OCI-LY3 (cell line): ENCODE results near the gene FAM185A.
A peak's percentile ranks its signal among the peaks of the same experiment; 100 is the strongest.
"Not testable (repeated sequence)": the region's sequence is repeated elsewhere in the genome, so short reads cannot be mapped to it uniquely, and the experiment has no call there.

Source experiments
- CTCF ChIP-seq: fragments of 200-600, 300-600 bp; sonication (generic); IDR thresholded peaks from 2 replicates; pipeline ENCODE4 v1.5.1; 2014; ENCODE audit warnings: antibody characterized with exemption, low read length, low read depth
- EZH2phosphoT487 ChIP-seq: fragments of 200-600 bp; shearing (Covaris generic); IDR thresholded peaks from 2 replicates; pipeline ENCODE4 v1.6.1; 2018; ENCODE audit warnings: antibody characterized with exemption, mixed run types, low read depth

DNA sequence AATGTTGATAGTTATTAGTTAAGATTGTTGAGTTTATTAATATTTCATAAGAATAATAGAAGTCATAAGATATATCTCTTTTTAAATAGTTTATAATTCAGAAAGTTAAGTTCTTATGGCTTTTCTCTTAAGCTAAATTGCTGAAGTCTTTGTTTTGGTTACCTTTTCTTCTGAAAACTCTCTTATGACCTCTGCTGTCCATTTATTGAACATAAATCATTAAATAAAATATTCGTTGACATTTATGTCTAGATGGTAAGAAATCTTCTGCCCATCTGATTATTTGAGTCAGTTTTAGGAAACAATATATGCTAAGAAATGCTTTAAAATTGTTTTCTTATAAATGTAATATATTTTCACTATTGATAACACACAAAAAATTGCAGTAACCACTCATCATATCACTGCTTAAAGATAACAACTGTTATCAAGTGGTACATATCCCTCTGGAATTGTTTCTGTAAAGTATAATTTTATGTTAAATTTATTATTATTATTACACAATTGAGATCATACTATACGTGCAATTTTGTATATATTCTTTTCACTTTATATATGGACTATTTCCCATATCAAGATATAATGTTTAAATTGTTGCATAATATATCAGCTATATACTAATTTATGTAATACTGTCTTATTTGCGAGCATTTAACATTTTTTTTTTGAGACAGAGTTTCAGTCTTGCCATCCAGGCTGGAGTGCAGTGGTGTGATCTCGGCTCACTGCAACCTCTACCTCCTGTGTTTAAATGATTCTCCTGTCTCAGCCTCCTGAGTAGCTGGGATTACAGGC is 3.1 kb upstream of the FAM185A start:
- peak; percentile 24; the same call in 1 of the 2 replicates for TF ChIP-seq CTCF
- TF ChIP-seq EZH2phosphoT487 = not testable (repeated sequence)
